Brain microvascular endothelial cell (primary cell): ENCODE measurements around the gene SUPT5H.

Experiments used
- DNase-seq: peaks from one replicate; pipeline ENCODE4 v3.0.0-alpha.2; 2020
- H3K27ac ChIP-seq: fragments of 250-450 bp; sonication (Bioruptor Pico); 2 replicates; pipeline ENCODE4 v1.5.1; 2020; ENCODE audit warnings: mild to moderate bottlenecking, moderate library complexity
- H3K27me3 ChIP-seq: fragments of 250-450 bp; sonication (Bioruptor Pico); replicated peaks from 2 replicates; pipeline ENCODE4 v1.5.1; 2020; ENCODE audit warnings: mild to moderate bottlenecking
- H3K36me3 ChIP-seq: fragments of 250-450 bp; sonication (Bioruptor Pico); replicated peaks from 2 replicates; pipeline ENCODE4 v1.5.1; 2020; ENCODE audit warnings: mild to moderate bottlenecking
- H3K4me3 ChIP-seq: 2 replicates; pipeline ENCODE4 v1.5.1; 2011; ENCODE audit warnings: low read depth, mild to moderate bottlenecking, control low read depth, low read length, moderate library complexity
- in situ Hi-C: cut with HindIII; loops from 2 replicates; pipeline ENCODE4 v1.10.0; 2017; ENCODE audit warnings: low sequenced_read_pairs, low pct_ligation_motif_present
- TF ChIP-seq, protein P1 (sequence below): IDR thresholded peaks from 2 replicates; pipeline ENCODE4 v1.5.1; 2011; ENCODE audit warnings: low read depth, mild to moderate bottlenecking, moderate library complexity, low read length, control low read depth, inconsistent platforms; ENCODE audit errors: missing control alignments

Gene SUPT5H

GRCh38 chr19:39494661-39495060, 49.3 kb downstream of the SUPT5H start:
- in situ Hi-C loops = no loop called here
- Histone ChIP-seq H3K27ac (no peak overlapping the region), H3K36me3 (peaks cover 17% of the 10 kb centered on the region), H3K4me3 (no peak overlapping the region), H3K27me3 (peaks cover 12% of the 10 kb centered on the region)
- TF ChIP-seq, protein P1, sequence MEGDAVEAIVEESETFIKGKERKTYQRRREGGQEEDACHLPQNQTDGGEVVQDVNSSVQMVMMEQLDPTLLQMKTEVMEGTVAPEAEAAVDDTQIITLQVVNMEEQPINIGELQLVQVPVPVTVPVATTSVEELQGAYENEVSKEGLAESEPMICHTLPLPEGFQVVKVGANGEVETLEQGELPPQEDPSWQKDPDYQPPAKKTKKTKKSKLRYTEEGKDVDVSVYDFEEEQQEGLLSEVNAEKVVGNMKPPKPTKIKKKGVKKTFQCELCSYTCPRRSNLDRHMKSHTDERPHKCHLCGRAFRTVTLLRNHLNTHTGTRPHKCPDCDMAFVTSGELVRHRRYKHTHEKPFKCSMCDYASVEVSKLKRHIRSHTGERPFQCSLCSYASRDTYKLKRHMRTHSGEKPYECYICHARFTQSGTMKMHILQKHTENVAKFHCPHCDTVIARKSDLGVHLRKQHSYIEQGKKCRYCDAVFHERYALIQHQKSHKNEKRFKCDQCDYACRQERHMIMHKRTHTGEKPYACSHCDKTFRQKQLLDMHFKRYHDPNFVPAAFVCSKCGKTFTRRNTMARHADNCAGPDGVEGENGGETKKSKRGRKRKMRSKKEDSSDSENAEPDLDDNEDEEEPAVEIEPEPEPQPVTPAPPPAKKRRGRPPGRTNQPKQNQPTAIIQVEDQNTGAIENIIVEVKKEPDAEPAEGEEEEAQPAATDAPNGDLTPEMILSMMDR = no peak
- DNase-seq = no peak

GRCh38 chr19:39496063-39496462, 50.7 kb downstream of the SUPT5H start:
- Histone ChIP-seq H3K27me3 (peaks cover 15% of the 10 kb centered on the region), H3K27ac (no peak overlapping the region), H3K36me3 (peaks cover 6% of the 10 kb centered on the region), H3K4me3 (no peak overlapping the region)
- TF ChIP-seq, protein P1 = no peak
- DNase-seq = no peak
- in situ Hi-C loops = no loop called here

- in situ Hi-C loops = no loop called here
- TF ChIP-seq, protein P1 = no peak
- Histone ChIP-seq H3K27ac (no peak overlapping the region), H3K4me3 (peak overlapping the region; percentile 33), H3K27me3 (peaks cover 15% of the 10 kb centered on the region), H3K36me3 (no peaks in the 10 kb centered on the region)
- DNase-seq = no peak
These were observed 52.3 kb downstream of the SUPT5H start for GRCh38 chr19:39497701-39497995.

- in situ Hi-C loops = no loop called here
- TF ChIP-seq, protein P1 = peak; percentile 69
- Histone ChIP-seq H3K27ac (no peak overlapping the region), H3K4me3 (peak overlapping the region; percentile 33), H3K36me3 (no peaks in the 10 kb centered on the region), H3K27me3 (peaks cover 15% of the 10 kb centered on the region)
- peak; percentile 7 for DNase-seq
These were observed 52.8 kb downstream of the SUPT5H start for GRCh38 chr19:39497996-39498797.

DNA sequence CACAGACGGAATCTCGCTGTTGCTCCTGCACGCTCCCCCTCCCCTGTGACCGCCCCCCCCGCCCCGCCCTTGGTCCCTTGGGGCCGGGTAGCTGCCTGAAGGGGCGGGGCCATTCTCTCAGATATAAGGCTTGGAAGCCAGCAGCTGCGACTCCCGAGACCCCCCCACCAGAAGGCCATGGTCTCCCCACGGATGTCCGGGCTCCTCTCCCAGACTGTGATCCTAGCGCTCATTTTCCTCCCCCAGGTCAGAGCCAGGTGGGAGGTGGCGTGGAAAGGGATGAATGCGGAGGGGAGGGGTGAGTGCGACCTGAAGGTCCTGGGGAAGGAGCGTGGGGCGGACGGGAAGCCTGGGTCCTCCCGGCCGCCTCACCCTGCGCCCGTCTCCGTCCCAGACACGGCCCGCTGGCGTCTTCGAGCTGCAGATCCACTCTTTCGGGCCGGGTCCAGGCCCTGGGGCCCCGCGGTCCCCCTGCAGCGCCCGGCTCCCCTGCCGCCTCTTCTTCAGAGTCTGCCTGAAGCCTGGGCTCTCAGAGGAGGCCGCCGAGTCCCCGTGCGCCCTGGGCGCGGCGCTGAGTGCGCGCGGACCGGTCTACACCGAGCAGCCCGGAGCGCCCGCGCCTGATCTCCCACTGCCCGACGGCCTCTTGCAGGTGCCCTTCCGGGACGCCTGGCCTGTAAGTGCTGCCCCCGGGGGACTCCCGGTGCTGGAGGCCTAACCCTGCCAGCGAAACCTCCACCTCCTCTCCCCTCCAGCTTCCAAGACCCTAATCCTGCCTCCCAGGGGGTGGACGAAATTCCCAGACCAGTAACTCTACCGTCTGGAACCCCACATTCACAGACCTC, 53.6 kb downstream of the SUPT5H start, which contains the start of gene DLL3:
TSS of gene DLL3 (plus strand) at position 150 of the 845 bp plus-strand sequence. CDS start at position 178, 28 bp downstream.
- Histone ChIP-seq H3K4me3 (peak within 1 kb of the TSS; percentile 33), H3K36me3 (no peaks in the 10 kb centered on the region), H3K27me3 (peaks cover 15% of the 10 kb centered on the region), H3K27ac (no peak within 1 kb of the TSS)
- TF ChIP-seq, protein P1 = no peak
- no peak for DNase-seq
- in situ Hi-C loops = no loop called here
